ENCODE results near the gene ABL2.
"Not testable (repeated sequence)": the region's sequence is repeated elsewhere in the genome, so short reads cannot be mapped to it uniquely, and the experiment has no call there.

Gene ABL2

DNA sequence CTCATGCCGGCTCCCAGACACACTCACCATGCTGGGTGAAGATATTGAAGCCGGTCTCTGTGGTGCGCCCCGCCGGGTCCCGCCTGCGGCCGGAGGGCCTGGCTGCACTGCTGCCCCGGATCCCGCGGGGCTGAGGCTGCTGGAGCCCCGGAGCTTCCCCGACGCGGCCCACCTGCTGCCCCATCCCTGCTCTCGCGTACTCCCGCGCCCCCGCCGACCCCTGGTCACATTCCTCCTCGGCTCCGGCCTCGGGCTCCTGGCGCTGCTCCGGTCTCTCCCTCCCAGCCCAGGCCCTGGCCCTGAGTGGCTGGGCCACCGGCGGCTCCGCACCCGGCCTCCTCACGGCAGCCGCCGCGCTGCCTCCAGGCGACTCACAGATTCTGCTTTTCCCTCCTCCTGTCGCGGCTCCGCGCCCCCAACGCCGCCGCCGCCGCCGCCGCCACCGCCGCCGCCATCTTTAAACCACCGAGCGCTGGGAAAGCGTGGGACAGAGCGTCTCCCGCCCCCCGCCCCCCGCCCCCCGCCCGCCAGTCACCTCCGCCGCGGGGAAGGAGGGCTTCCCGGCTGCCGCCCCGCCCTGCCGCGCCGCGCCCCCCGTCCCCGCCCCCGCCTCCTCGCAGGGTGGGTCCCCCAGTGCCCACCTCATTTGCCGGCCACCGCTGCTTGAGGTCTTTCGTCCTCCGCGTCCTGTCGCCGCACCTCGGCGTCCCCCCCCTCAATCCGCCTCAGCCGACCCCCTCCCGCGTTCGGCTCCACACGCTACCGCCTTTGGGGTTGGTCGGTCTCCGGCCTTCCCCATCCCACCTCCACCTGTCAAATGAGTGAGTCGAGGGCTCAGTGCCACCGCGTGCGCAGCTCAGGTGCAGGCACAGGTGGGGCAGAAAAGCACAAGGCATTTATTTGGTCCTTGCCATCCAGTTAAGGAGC is at the start of gene ABL2:
Gene ABL2 (minus strand): TSS at position 464 of the 927 bp plus-strand sequence. CDS start 280 bp downstream, at position 184.
- DNase-seq (ENCODE audit: low read depth): peak; percentile 42

DNA sequence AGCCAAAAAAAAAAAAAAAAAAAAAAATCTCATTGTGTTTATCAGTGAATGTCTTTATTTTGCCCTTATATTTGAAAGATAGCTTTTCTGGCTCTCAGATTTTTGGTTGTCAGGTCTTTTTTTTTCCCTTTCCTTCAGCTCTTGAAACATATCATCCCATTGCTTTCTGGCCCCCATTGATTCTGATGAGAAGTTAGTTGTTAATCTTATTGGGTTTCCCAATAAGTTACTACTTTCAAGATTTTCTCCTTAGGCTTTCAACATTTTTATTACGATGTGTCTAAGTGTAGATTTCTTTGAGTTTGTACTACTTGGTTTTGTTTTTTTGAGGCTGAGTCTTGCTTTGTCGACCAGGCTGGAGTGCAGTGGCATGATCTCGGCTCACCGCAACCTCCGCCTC is 49.4 kb upstream of the ABL2 start:
- DNase-seq (ENCODE audit: low read depth): no peak

DNA sequence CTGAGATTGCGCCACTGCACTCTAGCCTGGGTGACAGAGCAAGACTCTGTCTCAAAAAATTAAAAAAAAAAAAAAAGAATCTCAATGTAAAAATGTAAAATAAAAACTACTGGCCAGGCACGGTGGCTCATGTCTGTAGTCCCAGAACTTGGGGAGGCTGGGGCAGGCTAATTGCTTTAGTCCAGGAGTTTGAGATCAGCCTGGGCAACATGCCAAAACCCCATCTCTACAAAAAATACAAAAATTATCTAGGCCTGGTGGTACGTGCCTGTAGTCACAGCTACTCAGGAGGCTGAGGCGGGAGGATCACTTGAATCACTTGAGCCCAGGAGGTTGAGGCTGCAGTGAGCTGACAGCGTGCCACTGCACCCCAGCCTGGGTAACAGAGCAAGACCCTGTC is 44.9 kb upstream of the ABL2 start:
- not testable (repeated sequence) for DNase-seq (ENCODE audit: low read depth)

DNA sequence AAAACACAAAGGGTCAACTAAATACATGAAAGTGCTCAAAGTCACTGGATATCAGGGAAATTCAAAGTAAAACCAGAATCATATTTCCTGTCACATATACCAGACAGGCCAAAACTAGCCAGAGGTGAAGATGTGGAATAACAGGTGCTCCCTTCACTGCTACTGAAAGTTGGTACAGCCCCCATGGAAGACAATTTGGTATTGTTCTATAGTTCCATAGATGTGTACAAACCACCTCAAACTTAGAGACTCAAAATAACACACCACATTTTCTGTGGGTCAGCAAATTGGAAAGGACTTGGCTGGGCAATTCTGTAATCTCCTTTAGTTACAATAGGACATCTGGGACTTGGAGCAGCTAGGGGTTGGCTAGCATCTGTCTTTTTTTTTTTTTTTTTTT is 39.6 kb upstream of the ABL2 start:
- DNase-seq (ENCODE audit: low read depth): no peak

DNA sequence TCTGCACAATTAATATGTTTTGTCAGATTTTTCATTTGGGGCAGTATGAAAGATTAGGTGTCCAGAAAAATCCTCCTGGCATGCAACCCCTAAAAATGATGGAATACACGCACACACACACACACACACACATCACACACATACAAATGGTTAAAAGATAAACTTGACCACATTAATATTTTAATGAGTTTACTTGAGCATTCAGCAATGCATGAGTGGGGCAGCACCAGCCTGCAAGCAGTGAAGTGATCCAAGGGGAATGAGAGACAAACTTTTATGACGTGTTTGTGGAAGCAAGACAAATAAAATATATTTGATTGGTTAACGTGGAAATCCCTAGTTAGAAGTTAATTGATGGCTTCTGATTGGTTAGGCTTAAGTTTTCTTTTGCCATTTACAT is 35.0 kb upstream of the ABL2 start:
- DNase-seq (ENCODE audit: low read depth): no peak

DNA sequence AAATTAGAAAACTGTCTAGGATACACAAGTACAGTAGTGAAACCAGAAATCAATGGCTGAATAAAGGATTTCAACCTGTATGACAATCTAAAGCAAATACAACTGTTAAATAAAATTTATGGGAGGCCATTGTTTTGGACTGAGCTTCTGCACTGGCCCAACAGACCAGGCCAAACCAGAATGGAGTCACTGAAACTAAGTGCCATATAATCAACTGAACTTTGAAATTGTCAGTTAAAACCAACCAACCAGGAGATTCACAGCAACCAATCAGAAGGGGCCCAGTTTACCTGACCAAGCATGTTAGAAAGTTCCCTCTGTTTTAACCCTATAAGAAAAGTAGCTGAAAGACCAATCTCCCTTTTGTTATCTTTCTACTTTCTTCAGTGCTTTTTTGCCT is 33.6 kb upstream of the ABL2 start:
- no peak for DNase-seq (ENCODE audit: low read depth)

DNA sequence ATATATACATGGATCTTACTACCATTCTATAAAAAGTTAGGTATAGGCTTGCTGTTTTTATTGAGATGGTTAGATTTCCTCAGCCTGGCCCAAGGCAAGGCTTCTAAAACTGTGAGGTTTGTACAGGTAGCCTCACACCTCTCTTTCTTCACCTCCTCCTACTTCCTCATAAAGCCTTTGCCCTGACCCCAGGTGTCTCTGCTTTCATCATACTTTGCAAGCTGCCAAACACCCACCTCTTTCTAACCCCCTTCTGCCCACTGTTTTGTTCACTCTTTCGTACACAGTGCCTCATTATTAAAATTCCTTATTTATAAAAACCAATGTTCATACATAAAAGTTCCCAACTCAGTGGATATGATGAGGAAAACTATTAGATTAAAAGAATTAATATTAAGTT is 32.7 kb upstream of the ABL2 start:
- DNase-seq (ENCODE audit: low read depth): no peak

DNA sequence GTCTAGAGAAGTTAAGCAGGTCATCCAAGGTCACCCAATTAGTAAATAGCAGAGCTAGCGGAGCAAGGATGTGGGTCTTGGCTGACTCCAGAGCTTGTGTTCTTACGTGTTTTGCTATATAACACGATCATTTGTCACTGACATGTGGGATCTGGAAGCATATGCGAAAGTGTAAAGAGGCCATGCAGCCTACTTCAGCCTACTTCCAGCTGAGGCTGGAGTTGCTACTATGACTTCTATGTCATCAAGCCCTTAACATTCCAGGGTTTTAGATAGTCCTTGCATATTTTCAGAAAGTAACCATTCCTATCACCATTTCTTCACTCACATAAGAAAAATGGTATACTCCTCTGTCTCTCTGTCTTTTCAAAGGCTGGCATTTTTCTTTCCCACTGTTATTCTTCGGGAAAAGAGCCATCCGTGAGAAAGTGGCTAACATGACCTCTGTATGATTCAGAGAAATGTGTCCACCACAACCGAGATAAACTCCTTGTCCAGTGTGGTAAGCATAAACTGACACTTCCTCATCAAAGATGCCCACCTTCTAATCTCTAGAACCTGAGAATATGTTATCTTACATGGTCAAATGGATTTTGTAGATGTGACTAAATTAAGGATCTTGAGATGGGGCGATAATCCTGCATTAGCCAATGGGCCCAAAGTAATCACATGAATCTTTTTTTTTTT is 24.0 kb upstream of the ABL2 start:
- DNase-seq (ENCODE audit: low read depth): no peak

DNA sequence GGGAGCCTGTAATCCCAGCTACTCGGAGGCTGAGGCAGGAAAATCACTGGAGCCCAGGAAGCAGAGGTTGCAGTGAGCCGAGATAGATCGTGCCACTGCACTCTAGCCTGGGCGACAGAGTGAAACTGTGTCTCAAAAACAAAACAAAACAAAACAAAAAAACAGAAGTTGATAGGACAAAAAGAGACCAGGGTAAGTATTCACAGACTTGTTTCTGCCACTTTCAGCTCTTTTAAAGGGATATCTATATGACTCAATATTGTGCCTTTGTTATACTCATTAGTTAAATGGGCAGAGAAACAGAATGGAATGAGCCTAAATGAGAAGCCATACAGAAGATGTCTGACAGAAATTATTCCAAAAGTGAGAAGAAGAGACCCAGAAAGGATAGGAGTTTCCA is 23.1 kb upstream of the ABL2 start:
- no peak for DNase-seq (ENCODE audit: low read depth)

DNA sequence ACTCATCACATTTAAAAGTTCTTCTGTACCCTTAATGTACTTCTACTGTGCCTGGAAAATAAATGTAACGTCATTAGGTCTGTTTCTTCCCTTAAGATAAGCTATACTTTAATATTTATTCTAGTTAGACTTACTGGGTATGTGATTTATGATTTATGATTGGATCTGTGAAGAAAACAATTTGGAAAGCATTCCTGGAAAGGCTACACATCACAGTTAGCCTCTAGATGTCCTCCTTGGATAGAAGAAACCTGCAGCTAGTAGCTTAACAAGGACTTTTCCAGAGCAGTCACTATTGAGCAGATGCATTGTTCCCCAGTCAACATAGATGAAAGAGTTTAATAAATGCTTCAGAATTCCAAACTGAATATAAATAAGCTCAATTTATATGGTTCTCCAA is 22.2 kb upstream of the ABL2 start:
- DNase-seq (ENCODE audit: low read depth): no peak

DNA sequence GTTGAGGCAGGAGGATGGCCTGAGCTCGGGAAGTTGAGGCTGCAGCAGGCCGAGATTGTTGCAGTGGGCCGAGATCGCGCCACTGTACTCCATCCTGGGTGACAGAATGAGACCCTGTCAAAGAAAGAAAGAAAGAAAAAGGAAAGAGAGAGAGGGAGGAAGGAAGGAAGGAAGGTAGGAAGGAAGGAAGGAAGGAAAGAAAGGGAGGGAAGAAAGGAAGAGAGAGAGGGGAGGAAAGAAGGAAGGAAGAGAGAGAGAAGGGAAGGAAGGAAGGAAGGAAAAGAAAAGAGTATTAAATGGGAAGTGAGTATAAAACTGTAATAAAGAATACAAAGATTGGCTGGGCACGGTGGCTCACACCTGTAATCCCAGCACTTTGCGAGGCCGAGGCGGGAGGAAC is 18.4 kb upstream of the ABL2 start:
- DNase-seq (ENCODE audit: low read depth): no peak

DNA sequence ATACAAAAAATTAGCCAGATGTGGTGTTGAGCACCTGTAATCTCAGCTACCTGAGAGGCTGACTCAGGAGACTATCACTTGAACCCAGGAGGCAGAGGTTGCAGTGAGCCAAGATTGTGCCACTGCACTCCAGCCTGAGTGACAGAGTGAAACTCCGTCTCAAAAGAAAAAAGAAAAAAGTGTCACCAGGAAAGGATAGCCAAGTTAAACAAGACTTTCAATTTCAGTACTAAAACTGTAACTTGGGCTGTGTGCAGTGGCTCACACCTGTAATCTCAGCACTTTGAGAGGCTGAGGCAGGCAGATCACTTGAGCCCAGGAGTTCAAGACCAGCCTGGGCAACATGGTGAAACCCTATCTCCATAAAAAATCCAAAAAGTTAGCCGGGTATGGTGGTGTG is 15.9 kb upstream of the ABL2 start:
- DNase-seq (ENCODE audit: low read depth): not testable (repeated sequence)

DNA sequence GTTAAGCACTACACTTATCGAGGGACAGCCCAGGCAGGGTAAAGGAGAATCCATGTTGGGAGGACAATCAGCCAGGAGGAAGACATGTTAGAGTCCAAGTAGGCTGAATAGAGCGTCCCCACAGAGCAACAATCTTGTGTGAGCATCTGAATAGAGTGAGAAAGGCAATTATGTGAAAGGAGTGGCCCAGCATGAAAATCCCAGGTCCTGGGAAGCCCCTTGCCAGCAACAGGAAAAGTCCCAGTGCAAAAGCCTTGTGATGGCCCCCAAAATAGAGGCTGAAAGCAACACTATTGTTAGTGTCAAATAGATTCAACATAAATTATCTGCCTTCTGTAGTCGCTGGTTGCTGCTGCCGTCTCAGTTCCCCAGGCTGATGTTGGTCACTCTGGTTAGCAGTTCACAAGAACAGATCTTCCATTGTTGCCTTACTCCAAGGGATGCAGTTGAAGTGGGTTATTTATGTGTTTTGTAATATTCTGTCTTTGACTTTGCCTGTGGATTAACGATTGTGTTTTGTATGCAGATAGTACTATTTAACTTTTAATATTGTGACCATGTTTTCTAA is 12.1 kb upstream of the ABL2 start:
- DNase-seq (ENCODE audit: low read depth): no peak

DNA sequence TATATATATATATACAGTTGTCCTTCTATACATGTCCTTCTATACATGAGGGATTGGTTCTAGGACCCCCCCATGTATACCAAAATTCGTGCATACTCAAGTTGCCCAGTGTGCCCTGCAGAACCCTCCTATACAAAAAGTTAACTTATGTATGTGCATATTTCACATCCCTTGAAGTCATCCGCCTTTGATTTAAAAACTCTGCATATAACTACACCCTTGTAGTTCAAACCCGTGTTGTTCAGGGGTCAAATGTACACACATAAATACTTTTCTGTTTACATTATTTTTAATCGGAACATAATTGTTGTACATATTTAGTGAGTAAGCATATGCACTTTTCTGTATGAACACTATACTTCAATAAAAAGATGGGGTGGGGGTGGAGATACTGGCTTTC is 7.7 kb upstream of the ABL2 start:
- DNase-seq (ENCODE audit: low read depth): no peak

DNA sequence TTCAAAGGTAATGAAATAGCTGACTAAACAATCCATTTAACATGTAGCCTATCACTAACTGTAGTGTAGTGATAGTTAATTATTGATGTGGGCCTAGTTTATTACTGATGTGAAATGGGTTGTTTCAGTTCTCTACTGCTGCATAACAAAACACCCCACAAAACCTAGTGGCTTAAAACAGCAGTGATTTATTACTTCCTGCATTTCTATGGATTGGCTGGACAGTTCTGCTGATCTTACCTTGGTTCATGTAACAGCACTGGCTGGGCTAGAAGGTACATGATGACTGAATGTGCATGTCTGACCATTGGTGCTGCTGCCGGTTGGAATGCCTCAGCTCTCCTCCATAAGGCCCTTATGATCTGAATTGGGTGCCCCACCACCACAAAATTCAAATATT is 5.4 kb upstream of the ABL2 start:
- no peak for DNase-seq (ENCODE audit: low read depth)

DNA sequence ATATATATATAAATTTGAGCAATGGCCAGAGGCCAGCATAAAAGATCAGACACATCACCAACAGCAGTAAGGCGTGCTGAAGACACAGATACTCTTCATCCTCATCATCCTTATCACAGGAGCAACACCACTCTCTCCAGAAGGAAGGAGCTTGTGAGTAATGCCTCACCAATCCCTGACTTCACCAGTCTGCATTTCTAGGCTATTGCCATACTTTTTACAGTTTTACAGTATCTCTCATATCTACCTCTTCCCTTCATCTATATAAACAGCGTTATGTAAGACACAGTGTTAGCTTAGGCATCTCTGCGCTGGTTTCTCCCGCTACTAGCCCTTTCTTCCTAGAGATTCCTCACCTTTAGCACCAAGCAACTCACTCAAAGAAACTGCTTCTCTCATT is 2.4 kb upstream of the ABL2 start:
- DNase-seq (ENCODE audit: low read depth): no peak

DNA sequence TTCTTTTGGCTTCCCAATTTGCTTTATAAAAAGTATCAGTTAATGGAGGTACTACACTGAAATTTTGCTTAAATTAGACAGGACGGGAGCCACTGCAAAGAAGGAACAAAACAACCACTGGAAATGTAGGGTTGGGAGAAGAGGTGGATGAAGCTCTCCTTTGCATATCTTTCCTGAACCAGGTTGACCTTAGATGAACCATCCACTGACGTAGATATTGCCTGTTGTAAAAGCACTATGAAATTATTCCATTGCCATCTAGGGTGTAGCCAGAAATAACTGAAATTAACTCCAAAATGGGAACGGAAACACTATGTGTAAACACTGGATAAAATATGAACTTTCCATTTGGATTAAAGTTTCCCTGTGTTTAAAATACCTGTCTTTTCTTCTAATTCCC is 1.2 kb upstream of the ABL2 start:
- DNase-seq (ENCODE audit: low read depth): no peak

DNA sequence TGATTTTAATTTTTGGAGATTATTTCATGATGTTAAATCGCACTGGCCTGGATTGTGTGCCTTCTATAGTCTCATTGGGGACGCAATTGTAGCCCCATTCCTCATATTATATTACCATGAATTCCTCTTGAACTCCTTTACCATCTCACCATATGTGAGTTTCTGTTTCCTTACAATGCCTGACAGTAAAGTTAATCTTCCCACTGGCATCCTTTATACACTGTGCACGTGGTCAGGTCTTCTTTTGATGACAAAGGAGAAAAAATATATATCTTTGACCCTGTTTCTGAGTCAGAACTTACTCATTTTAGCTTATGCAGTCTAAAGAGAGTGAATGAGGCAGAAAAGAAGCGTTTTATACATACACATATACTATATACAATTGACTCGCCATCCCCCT is 774 bp upstream of the ABL2 start:
- DNase-seq (ENCODE audit: low read depth): no peak

DNA sequence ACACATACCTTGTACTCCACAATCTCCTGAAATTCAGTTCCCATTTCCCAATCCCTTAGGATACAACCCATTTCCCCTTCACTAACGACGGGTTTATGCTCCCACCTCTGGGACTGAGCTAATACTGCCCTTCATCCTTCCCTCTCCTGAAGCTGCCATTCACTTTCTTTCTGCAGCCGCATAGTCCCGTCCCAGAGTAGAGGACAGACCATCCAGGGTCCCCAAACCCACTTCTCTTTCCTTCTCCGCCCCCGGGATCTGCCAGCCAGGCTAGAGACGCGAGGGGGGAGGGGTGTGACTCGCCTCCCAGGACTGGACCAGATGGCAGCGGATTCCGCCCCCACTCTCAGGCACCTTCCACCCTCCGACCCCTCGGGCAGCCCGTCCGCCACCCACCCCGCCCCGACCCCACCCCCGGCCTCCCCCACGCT is 679 bp downstream of the ABL2 start:
- peak; percentile 25 for DNase-seq (ENCODE audit: low read depth)

DNA sequence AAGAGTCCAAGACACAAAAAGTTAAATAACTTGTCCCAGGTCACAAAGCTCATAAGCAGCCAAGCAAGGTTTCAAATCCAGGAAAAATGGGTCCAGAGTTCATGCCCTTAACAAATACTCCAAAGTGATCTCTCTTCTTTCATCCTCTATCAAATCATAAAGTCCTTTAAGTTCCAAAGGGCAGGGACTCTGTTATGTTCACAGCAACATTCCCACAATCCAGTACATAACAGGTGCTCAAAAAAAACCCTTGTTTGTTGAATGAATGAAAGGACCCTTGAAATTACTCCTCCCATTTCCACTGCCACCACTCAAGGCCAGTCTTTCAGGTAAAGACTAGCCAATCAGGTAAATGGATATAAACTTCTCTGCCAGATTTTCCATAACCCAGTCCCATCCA is 2.7 kb downstream of the ABL2 start:
- no peak for DNase-seq (ENCODE audit: low read depth)

DNA sequence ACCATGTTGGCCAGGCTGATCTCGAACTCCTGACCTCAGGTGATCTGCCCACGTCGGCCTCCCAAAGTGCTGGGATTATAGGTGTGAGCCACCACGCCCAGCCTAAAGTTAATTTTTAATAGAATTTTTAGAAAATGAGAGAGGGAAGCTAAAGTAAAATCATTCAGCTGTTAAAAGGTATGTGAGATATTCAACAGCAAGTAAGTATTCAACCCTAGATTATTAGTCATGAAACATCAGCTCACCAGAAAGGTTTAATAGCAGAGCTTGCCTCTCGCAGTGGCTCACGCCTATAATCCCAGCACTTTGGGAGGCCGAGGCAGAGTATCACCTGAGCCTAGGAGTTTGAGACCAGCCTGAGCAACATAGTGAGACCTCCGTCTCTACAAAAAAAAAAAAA is 5.0 kb downstream of the ABL2 start:
- DNase-seq (ENCODE audit: low read depth): not testable (repeated sequence)

DNA sequence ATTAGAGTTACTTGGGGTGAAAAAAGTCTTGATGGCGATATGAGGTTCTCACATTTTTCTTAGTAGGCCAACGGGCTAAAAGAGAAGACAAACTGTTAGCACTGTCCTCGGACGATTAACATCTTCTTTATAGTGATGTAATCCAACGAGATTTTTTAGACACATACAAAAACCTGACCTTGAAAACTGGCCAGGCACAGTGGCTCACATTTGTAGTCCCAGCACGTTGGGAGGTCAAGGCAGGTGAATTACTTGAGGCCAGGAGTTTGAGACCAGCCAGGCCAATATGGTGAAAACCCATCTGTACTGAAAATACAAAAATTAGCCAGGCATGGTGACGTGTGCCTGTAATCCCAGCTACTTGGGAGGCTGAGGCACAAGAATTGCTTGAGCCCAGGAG is 8.4 kb downstream of the ABL2 start:
- not testable (repeated sequence) for DNase-seq (ENCODE audit: low read depth)

DNA sequence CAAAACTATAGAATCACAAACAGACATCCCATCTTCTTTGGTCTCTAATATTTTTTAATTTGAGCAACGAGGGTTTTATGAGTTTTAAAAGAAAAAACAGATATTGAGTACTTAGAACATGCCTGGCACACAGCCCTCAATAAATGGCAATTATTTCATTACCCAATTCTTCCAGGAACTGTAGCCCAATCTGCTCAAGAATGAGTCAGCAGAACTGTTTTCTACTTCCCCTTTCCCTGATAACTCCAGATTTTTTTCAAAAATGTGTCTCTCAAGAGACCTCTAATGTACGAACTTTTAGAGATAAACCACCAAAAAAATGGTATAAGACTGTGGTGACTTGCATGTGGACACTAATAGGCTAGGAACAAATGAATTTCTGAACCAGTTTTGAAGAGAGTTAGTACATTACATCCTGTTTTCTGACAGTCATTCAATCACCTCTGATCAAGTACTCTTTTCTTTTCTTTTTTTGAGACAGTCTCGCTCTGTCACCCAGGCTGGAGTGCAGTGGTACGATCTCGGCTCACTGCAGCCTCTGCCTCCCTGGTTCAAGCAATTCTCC is 11.5 kb downstream of the ABL2 start:
- DNase-seq (ENCODE audit: low read depth): no peak
